ENCODE measurements around the gene KCTD10. TPM values are rescaled to one million over a fixed set of nuclear protein-coding genes. Genes with fewer than 3 reads are reported as not detected.

Gene KCTD10
- polyA plus RNA-seq, 3 donors: 18.1 to 21.0 (median 20.0) TPM

GRCh38 chr12:109503611-109504010 is 26.5 kb upstream of the KCTD10 start:
- Mint-ChIP-seq H3K4me3 (no peak overlapping the region), H3K36me3 (peaks cover 90 to 95% of the 10 kb centered on the region in 2 donors), H3K4me1 (no peaks in the 10 kb centered on the region), H3K9me3 (no peaks in the 10 kb centered on the region), H3K27me3 (ENCODE audit: low read depth in 3 of 3) (no peaks in the 10 kb centered on the region), H3K27ac (no peak overlapping the region)
- Histone ChIP-seq H3K9me3 (replicated peaks in 1 of 2; ENCODE audit: control insufficient read depth in 1 of 2, insufficient read depth in 1 of 2, low read length in 2 of 2) (no peaks in the 10 kb centered on the region), H3K27me3 (ENCODE audit: control insufficient read depth in 2 of 2, insufficient read depth in 2 of 2, low read length in 2 of 2) (no peaks in the 10 kb centered on the region), H2AFZ (ENCODE audit: insufficient read depth, low read depth, low read length, poor library complexity, severe bottlenecking) (no peak overlapping the region), H3K4me1 (ENCODE audit: control insufficient read depth in 1 of 2, insufficient read depth in 2 of 2, low read length in 2 of 2) (no peaks in the 10 kb centered on the region), H3K36me3 (replicated peaks in 1 of 2; ENCODE audit: control insufficient read depth in 1 of 2, insufficient read depth in 2 of 2, low read length in 2 of 2) (peaks cover 98 to 100% of the 10 kb centered on the region in 2 donors), H3K9ac (ENCODE audit: insufficient read depth, low read length, poor library complexity, severe bottlenecking) (no peak overlapping the region), H3K4me2 (replicated peaks; ENCODE audit: extremely low read depth, low read length, poor library complexity, severe bottlenecking) (no peak overlapping the region), H4K20me1 (ENCODE audit: insufficient read depth, low read length) (no peaks in the 10 kb centered on the region), H3K4me3 (replicated peaks in 1 of 3; ENCODE audit: low read depth in 2 of 3, low read length in 3 of 3) (no peak overlapping the region), H3K27ac (ENCODE audit: low read depth in 1 of 2, low read length in 2 of 2) (no peak overlapping the region), H3K79me2 (ENCODE audit: insufficient read depth, low read length) (no peaks in the 10 kb centered on the region)
- 100% methylated on average over 1 of the region's 3 CpGs for WGBS (ENCODE audit: insufficient coverage)
- DNase-seq: no peak
- TF ChIP-seq CTCF (IDR thresholded peaks at IDR 0.05): no peak
- intact Hi-C loops (cut with micrococcal nuclease): no loop called here

- H3K4me2 ChIP-seq (replicated peaks; ENCODE audit: extremely low read depth, low read length, poor library complexity, severe bottlenecking): no peak overlapping the region
- no peak overlapping the region for H3K4me3 ChIP-seq (replicated peaks in 1 of 3; ENCODE audit: low read depth in 2 of 3, low read length in 3 of 3)
- DNase-seq: no peak
- intact Hi-C loops (cut with micrococcal nuclease): no loop called here
- TF ChIP-seq CTCF (IDR thresholded peaks at IDR 0.05): no peak
- Mint-ChIP-seq H3K4me1 (no peaks in the 10 kb centered on the region), H3K27me3 (ENCODE audit: low read depth in 3 of 3) (no peaks in the 10 kb centered on the region), H3K9me3 (no peaks in the 10 kb centered on the region), H3K27ac (no peak overlapping the region), H3K4me3 (no peak overlapping the region), H3K36me3 (peaks cover 90 to 95% of the 10 kb centered on the region in 2 donors)
- no peak overlapping the region for H2AFZ ChIP-seq (ENCODE audit: insufficient read depth, low read depth, low read length, poor library complexity, severe bottlenecking)
- H3K27me3 ChIP-seq (ENCODE audit: control insufficient read depth in 2 of 2, insufficient read depth in 2 of 2, low read length in 2 of 2): no peaks in the 10 kb centered on the region
- H3K9ac ChIP-seq (ENCODE audit: insufficient read depth, low read length, poor library complexity, severe bottlenecking): no peak overlapping the region
- WGBS (ENCODE audit: insufficient coverage): 100% methylated on average over 3 of the region's 5 CpGs
- no peaks in the 10 kb centered on the region for H3K4me1 ChIP-seq (ENCODE audit: control insufficient read depth in 1 of 2, insufficient read depth in 2 of 2, low read length in 2 of 2)
- H3K36me3 ChIP-seq (replicated peaks in 1 of 2; ENCODE audit: control insufficient read depth in 1 of 2, insufficient read depth in 2 of 2, low read length in 2 of 2): peaks cover 98 to 100% of the 10 kb centered on the region in 2 donors
- no peaks in the 10 kb centered on the region for H4K20me1 ChIP-seq (ENCODE audit: insufficient read depth, low read length)
- no peaks in the 10 kb centered on the region for H3K79me2 ChIP-seq (ENCODE audit: insufficient read depth, low read length)
- H3K27ac ChIP-seq (ENCODE audit: low read depth in 1 of 2, low read length in 2 of 2): no peak overlapping the region
- H3K9me3 ChIP-seq (replicated peaks in 1 of 2; ENCODE audit: control insufficient read depth in 1 of 2, insufficient read depth in 1 of 2, low read length in 2 of 2): no peaks in the 10 kb centered on the region
Observed at GRCh38 chr12:109502332-109502731, 25.2 kb upstream of the KCTD10 start.
